ENCODE results near the gene SCN11A.

- TF ChIP-seq, protein P1, sequence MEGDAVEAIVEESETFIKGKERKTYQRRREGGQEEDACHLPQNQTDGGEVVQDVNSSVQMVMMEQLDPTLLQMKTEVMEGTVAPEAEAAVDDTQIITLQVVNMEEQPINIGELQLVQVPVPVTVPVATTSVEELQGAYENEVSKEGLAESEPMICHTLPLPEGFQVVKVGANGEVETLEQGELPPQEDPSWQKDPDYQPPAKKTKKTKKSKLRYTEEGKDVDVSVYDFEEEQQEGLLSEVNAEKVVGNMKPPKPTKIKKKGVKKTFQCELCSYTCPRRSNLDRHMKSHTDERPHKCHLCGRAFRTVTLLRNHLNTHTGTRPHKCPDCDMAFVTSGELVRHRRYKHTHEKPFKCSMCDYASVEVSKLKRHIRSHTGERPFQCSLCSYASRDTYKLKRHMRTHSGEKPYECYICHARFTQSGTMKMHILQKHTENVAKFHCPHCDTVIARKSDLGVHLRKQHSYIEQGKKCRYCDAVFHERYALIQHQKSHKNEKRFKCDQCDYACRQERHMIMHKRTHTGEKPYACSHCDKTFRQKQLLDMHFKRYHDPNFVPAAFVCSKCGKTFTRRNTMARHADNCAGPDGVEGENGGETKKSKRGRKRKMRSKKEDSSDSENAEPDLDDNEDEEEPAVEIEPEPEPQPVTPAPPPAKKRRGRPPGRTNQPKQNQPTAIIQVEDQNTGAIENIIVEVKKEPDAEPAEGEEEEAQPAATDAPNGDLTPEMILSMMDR (IDR thresholded peaks at IDR 0.05) = no peak
- no peak for TF ChIP-seq POLR2AphosphoS5 (IDR thresholded peaks at IDR 0.05)
- no peak for TF ChIP-seq POLR2A (IDR thresholded peaks at IDR 0.05)
Observed at GRCh38 chr3:39021465-39022285, 30.1 kb downstream of the SCN11A start.
